GM12873 (cell line): ENCODE data around the gene TLR6.

Experiments used
- CTCF ChIP-seq: IDR thresholded peaks from 2 replicates; pipeline ENCODE4 v1.5.1; 2012; ENCODE audit warnings: low read depth, mild to moderate bottlenecking, moderate library complexity, low read length, control low read depth; ENCODE audit not compliant: insufficient read depth; ENCODE audit errors: missing control alignments

Gene TLR6

GRCh38 chr4:38896940-38897339 is 40.3 kb upstream of the TLR6 start:
- TF ChIP-seq CTCF: no peak

- no peak for TF ChIP-seq CTCF
Measured at GRCh38 chr4:38894322-38894982, 37.8 kb upstream of the TLR6 start.

GRCh38 chr4:38891051-38891983 is 34.7 kb upstream of the TLR6 start:
- TF ChIP-seq CTCF: no peak

GRCh38 chr4:38889143-38889542 is 32.5 kb upstream of the TLR6 start:
- TF ChIP-seq CTCF: no peak

- no peak for TF ChIP-seq CTCF
Measured at GRCh38 chr4:38884254-38884653, 27.6 kb upstream of the TLR6 start.

- no peak for TF ChIP-seq CTCF
Measured at GRCh38 chr4:38876636-38877035, 20.0 kb upstream of the TLR6 start.

- TF ChIP-seq CTCF: peak; percentile 17
Measured at GRCh38 chr4:38873290-38873944, 16.8 kb upstream of the TLR6 start.
